NAMALWA (cell line): ENCODE measurements around the gene SPRR2E.
"Not testable (repeated sequence)": the region's sequence is repeated elsewhere in the genome, so short reads cannot be mapped to it uniquely, and the experiment has no call there.

Source experiments
- DNase-seq: peaks from one replicate; pipeline ENCODE4 v3.0.0-alpha.2; 2015; ENCODE audit warnings: low spot score

Gene SPRR2E

DNA sequence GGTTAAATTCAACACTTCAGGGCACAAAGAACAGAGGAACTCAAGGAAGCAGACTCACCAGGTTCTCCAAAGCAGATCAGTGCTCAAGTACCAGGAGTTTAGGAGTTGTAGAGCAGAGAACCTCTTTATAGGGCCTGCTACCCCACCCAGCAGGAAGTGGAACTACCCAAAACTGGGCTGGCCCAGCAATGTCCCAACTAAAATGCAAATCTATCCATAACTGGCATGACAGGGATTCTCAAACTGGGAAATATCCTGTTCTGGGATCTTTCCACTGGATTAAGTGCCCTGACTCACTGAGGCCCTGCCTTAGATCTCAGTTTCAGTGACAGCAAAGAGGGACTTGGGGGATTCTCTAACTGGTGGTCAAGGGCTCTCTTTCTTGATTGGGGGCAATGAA, at the start of gene SPRR2E:
SPRR2E (minus strand) TSS at position 101 of the 400 bp plus-strand sequence. CDS start 775 bp downstream, outside the sequence.
- no peak for DNase-seq

DNA sequence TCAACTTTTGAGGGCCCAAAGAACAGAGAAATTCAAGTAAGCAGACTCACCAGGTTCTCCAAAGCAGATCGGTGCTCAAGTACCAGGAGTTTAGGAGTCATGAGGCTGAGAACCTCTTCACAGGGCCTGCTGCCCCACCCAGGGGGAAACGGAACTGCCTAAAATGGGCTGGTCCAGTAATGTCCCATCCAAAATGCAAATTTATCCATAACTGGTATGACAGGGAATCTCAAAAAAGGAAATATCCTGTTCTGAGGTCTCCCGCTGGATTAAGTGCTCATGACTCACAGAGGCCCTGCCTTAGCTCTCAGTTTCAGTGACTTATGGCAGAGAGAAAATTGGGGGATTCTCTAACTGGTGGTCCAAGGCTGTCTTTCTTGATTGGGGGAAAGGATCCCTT, 47.1 kb upstream of the SPRR2E start:
- no peak for DNase-seq

DNA sequence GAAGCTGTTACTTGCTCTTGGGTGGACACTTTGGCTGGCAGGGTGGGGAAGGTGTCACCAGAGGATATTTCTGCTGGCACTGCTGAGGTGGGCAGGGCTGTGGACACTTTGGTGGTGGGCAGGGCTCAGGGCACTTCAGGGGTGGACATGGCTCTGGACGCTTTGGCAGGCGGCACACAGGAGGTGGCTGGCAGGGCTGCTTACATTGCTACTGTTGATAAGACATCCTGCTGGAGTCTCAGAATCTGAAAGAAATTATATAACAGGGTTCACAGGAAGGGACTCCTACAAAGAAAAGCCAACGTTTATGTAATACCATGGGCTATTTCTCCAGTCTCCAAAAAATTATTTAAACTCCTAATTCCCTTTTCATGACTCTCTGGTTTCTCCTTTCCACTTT, 46.2 kb upstream of the SPRR2E start:
- no peak for DNase-seq

DNA sequence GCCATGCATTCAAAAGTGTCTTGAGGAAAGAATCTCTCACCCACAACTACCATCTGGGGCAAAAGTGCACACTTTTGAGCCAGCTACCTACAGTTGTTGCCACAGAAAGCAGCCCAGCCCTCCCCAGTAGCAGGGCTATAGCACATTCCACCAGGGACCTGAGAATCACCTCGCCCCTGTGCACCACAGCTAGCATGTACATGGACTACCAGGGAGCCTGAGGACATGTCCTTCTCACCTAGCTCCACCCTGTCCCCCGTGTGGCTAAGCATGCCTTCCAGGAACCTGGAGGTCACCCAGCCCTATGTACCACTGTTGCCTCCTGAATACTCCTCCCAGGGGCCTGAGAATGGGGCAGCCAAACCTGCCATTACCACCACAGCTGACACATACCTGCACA, 39.4 kb upstream of the SPRR2E start:
- DNase-seq: no peak

DNA sequence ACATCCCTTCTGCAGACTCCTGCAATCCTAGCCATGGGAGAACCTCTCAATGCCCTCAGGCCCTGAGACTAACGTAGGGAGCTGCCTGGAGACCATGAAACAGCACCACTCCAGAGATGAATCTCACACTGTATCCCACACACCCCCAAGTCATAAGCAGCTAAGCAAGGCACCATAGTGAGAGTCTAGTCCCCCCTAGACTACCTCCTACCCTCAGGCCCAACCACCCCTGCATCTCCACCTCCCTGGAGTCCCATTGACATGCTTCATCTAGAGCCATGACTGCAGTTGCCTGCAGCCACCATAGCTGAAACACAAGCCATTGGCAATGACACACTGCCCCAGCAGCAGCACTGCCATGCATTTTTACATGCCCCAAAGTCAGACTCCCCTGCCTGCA, 38.9 kb upstream of the SPRR2E start:
- DNase-seq: no peak

DNA sequence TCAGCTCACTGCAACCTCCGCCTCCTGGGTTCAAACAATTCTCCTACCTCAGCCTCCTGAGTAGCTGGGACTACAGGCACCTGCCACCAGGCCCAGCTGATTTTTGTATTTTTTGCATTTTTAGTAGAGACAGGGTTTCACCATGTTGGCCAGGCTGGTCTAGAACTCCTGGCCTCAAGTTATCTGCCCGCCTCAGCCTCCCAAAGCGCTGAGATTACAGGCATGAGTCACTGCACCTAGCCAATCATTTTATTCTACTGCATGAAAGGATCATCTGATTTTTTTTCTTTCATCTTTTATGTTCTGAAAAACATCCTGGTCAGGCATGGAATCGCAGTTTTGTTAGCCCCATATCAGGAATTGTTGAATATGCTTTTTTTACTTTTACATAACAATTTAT, 34.4 kb upstream of the SPRR2E start:
- not testable (repeated sequence) for DNase-seq

DNA sequence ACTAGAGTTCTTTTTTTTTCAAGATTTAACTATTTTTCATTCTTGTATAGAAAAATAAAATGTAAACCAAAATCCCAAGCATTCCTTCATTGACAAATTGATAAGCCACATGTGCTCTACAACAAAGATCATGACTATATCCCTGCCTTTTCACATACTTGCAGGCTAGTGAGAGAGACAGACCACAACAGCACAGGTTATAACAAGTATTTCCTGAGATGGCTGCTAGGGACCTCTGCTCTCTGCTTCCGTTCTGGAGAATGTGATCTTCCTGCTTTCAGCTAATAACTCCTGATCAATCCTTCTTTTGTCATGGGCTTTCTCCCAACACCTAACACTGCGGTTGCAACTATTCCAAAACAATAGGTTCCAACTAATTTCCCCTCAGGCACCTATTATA, 33.0 kb upstream of the SPRR2E start:
- no peak for DNase-seq

DNA sequence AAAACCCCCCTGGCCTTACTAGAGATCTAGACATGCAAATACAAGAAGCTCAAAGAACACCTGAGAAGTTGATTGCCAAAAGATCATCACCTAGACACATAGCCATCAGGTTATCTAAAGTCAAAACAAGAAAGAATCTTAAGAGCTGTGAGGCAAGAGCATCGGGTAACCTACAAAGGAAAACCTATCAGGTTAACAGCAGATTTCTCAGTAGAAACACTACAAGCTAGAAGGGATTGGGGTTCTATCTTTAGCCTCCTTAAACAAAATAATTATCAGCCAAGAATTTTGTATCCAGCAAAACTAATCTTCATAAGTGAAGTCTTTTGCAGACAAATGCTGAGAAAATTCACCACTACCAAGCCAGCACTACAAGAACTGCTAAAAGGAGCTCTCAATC, 31.2 kb upstream of the SPRR2E start:
- no peak for DNase-seq

DNA sequence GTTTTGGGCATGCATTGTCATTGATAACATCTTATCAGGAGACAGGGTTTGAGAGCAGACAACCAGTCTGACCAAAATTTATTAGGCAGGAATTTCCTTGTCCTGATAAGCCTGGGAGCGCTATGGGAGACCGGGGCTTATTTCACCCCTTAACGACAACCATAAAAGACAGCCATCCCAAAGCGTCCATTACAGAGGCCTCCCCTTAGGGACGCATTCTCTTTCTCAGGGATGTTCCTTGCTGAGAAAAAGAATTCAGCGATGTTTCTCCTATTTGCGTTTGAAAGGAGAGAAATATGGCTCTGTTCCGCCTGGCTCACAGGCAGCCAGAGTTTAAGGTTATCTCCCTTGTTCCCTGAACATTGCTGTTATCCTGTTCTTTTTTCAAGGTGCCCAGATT, 29.5 kb upstream of the SPRR2E start:
- DNase-seq: not testable (repeated sequence)

DNA sequence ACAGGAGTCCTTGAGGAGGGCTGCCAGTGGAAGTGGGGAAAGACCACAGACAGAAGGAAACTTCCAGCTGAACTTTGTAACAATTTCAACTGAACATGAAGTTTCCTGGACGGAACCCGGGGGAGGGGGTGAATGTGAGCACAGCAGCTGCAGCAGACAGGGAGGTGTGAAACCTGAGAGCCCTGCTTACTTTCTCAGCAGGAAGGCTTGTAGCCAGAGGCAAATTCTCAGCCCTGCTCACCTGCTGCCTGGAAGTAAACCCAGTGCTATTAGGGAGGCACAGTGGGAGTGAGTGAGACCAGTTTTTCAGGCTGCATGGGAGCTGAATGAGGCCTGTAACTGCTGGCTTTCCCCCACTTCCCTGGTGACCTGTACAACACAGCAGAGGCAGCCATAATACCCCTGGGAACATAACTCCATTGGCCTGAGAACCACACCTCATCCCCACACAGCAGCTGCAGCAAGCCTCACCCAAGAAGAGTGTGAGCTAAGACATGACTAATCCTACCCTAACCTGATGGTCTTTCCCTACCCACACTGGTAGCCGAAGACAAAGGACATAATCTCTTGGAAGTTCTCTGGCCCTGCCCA, 28.6 kb upstream of the SPRR2E start:
- no peak for DNase-seq

DNA sequence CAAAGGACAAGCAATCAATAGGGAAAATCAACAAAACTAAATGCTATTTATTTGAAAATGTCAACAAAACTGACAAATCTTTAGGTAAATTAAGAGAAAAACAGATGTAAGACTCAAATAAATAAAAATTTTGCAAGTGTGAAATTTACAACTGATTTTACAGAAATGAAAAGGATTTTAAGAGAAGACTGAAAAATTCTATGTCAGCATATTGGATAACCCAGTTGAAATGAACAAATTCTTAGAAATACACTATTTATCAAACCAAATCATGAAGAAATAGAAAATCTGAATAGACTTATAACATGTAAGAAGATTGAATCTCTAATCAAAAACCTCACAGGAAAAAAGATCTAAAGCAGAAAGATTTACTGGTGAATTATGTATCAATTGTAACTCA, 26.6 kb upstream of the SPRR2E start:
- no peak for DNase-seq

DNA sequence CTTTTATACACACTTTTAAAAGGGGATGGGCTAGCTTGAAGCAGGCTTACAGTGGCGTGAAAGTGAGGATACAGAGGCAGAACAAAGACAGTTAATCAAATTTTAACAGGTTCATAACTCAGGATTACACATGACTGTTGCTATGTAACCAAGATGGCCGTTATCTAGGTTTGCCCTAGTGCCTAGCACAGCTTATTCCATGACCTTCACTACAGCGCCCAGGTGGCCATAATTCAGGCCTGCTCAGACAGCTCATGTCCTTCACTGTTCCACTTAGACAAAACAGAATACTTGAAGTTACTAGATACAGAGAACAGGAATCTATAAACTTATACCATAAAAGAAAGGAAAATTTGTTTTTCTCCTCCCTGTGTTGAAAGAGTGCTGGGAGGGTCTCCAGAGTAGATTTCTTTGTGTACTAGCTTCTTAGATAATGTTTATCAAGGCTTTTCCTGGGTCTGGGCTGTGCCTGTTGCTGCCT, 25.2 kb upstream of the SPRR2E start:
- no peak for DNase-seq

DNA sequence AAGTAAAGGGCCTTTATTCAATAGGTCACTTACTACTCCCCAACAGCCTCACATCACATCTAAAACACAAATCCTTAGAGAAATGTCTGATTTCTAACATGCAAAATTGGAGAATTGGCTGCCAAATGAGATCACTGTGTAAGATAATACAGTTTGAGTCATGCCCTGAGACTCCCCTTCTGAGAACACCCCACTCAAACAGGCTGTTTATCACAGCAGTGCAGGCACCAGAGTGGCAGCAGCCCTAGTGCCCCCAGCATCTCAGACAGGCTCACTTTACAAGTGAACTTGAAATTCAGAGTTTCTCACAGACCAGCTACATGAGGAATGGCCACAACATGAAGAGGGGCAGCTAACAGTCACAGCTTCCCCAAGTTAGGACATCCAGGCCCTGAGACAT, 20.9 kb upstream of the SPRR2E start:
- DNase-seq: not testable (repeated sequence)

DNA sequence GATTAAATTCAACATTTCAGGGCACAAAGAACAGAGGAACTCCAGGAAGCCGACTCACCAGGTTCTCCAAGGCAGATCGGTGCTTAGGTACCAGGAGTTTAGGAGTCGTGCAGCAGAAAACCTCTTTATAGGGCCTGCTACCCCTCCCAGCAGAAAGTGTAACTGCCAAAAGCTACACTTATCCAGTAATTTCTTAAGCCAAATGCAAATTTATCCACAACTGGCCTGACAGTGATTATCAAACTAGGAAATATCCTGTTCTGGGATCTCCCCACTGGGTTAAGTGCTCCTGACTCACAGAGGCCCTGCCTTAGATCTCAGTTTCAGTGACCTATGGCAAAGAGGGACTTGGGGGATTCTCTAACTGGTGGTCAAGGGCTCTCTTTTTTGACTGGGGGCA, 19.1 kb upstream of the SPRR2E start, which contains the start of gene SPRR2F:
SPRR2F (minus strand) TSS at position 101 of the 400 bp plus-strand sequence. CDS start 783 bp downstream, outside the sequence.
- no peak for DNase-seq

DNA sequence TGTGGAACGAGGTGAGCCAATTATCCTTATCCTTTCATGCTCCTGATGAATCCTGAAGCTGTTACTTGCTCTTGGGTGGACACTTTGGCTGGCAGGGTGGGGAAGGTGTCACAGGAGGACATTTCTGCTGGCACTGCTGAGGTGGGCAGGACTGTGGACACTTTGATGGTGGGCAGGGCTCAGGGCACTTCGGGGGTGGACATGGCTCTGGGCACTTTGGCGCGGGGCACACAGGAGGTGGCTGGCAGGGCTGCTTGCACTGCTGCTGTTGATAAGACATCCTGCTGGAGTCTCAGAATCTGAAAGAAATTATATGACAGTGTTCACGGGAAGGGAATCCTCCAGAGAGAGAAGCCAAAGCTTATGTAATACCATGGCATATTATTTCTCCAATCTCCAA, 18.1 kb upstream of the SPRR2E start:
- DNase-seq: not testable (repeated sequence)

DNA sequence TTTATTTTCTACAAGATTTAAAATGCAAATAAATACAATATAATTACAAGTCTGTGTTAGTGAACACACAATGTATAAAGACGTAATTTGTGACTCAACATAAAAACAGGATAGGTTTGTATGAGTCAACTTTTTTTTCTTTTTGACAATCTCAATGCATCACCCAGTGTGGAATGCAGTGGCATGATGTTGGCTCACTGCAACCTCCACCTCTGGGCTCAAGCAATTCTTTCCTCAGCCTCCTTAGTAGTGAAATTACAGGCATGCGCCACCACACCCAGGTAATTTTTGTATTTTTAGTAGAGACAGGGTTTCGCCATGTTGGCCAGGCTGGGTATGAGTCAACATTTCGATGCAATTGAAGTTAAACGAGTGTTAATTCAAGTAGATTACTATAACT, 5.9 kb upstream of the SPRR2E start:
- no peak for DNase-seq

DNA sequence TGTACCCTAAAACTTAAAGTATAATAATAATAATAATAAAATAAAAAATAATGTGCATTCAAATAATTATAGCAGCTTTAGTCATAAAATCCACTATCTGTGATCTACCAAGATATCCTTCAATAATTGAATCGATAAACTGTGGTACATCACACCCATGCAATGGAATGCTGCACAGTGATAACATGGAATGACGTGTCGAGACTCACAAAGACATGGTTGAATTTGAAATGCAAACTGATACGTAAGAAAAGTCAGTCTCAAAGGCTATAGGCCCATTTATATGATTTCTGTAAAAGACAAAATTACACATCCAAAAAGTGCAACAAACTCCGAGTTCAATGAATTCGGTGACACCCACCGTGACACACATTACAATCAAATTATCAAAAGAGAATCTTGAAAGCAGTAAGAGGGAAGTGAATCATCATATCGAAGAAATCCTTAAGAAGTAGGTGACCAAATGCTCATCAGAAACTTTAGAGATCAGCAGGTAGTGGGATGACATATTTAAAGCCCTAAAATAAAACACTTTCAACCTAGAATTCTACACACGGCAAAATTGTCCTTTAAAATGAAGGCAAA, 5.2 kb upstream of the SPRR2E start:
- DNase-seq: no peak

DNA sequence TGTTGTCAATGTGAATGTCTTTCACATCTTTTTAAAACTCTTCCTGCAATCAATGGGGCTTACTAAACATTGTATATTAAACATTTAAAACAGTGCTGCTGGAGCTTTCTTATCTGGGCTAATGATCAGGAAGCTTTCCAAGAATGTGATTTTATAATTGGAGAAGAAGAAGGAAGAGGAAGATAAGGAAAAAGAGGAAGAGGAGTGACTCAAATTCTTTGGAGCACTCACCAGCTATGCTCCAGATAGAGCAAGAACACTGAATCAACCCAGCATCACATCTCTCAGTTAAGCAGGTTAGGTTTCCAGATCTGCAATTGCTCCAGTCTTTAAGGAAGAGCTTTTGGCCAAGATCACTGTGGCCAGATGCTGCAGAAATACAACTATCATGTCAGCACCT, 1.4 kb upstream of the SPRR2E start:
- no peak for DNase-seq

DNA sequence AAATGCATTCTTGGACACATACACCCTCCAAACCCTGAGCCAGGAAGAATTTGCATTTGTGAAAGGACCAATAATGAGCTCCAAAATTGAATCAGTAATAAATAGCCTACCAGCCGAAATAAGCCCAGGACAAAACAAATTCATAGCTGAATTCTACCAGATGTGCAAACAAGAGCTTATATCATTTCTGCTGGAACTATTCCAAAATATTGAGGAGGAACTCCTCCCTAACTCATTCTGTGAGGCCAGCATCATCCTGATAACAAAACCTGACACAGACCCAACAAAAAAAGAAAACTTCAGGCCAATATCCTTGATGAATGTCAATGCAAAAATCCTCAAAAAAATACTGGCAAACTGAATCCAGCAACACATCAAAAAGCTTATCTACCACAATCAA, 6.7 kb downstream of the SPRR2E start:
- no peak for DNase-seq

DNA sequence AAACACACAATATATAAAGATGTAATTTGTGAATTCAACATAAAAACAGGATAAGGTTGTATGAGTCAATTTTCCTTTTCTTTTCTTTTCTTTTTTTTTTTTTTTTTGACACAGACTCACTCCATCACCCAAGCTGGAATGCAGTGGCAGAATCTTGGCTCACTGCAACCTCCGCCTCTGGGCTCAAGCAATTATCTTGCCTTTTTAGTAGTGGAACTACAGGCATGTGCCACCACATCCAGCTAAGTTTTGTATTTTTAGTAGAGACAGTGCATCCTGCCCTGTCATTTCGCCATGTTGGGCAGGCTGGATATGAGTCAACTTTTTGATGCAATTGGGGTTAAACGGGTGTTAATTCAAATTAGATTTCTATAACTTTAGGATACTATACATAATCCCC, 12.6 kb downstream of the SPRR2E start:
- DNase-seq: no peak

DNA sequence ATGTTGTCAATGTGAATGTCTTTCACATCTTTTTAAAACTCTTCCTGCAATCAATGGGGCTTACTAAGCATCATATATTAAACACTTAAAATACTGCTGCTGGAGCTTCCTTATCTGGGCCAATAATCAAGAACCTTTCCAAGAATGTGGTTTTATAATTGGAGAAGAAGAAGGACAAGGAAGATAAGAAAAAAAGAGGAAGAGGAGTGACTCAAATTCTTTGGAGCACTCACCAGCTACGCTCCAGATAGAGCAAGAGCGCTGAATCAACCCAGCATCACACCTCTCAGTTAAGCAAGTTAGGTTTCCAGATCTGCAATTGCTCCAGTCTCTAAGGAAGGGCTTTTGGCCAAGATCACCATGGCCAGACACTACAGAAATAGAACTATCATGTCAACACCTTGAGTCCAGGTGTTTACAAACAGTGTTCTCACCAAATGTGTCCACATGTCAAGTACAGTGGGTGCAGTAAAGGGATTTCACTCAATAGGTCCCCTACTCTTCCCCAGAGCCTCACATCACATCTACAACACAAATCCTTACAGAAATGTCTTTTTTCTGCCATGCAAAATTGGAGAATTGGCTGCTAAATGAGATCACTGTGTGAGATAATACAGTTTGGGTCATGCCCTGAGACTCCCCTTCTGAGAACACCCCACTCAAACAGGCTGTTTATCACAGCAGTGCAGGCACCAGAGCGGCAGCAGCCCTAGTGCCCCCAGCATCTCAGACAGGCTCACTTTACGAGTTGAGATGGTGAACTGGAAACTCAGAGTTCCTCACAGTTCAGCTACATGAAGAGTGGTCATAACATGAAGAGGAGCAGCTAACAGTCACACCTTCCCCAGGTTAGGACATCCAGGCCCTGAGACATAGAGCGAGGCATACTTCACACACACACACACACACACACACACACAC, 21.3 kb downstream of the SPRR2E start:
- no peak for DNase-seq

DNA sequence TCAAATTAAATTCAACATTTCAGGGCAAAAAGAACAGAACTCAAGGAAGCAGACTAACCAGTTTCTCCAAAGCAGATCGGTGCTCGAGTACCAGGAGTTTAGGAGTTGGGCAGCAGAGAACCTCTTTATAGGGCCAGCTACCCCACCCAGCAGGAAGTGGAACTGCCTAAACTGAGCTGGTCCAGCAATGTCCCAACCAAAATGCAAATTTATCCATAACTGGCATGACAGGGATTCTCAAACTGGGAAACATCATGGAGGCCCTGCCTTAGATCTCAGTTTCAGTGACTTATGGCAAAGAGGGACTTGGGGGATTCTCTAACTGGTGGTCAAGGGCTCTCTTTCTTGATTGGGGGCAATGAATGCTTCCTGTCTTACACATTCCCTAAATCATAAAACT, 22.8 kb downstream of the SPRR2E start, which contains the start of gene SPRR2B:
SPRR2B (minus strand) TSS at position 101 of the 400 bp plus-strand sequence. CDS start 772 bp downstream, outside the sequence.
- DNase-seq: no peak

DNA sequence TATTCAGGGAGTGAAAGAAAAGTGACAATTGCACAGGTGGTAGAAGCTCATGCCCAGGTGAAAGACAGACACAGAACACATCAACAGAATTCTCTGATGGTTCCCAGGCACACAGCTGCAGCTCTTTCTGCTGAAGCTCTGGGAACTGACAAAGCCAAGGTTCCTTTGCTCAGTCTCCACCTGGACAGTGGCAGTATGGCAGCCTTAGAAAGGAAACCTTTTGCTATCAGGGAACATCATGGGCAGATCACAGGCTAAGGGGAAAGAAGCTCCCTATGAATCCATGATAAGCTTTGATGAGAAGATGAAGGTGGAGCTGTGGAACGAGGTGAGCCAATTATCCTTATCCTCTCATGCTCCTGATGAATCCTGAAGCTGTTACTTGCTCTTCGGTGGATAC, 24.1 kb downstream of the SPRR2E start:
- no peak for DNase-seq
